Activated CD4-positive, alpha-beta T cell treated with anti-CD3 and anti-CD28 coated beads, Interleukin-2, Interleukin-6, amounts not matched to agents 100 ng/mL and 50 ng/mL, durations not matched to agents 16 hours and 8 hours (primary cell): ENCODE measurements around the gene TFEB.

Experiments used
- DNase-seq: peaks from one replicate; pipeline ENCODE4 v3.0.0-alpha.2; 2020

The TFEB gene

DNA sequence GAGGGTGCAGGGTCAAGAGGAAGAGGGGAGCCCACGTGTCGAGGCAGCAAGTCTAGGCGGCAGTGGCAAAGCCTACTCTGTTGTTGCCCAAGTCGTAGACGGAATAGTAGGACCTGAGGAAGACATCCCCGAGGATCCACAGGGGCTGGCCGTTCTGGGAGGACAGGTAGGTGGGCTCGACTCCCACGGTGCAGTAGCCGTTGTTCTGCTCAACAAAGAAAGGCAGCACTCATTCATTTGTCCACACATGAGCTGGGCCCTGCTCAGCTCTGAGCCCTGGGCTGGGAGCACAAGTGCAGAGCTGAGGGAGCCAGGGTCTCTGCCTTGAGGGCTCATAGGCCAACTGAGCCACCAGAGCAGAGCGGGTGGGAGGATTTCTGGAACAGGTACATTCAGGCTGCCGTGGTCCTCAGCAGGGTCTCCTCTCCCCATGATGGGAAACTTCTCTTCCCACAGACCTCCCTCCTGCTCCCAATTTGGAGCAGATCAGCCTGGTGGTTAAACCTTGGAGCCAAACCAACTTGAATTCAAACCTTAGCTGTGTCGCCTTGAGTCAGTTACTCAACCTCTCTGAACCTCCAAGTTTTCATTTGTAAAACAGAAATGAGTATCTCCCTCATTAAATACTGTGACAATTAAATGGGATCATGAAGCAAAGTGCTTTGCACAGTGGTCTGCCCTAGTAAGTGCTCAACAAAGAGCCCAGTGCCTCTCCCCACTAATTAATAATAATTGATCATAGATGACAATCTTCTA is 1.6 kb upstream of the TFEB start:
- DNase-seq: no peak

DNA sequence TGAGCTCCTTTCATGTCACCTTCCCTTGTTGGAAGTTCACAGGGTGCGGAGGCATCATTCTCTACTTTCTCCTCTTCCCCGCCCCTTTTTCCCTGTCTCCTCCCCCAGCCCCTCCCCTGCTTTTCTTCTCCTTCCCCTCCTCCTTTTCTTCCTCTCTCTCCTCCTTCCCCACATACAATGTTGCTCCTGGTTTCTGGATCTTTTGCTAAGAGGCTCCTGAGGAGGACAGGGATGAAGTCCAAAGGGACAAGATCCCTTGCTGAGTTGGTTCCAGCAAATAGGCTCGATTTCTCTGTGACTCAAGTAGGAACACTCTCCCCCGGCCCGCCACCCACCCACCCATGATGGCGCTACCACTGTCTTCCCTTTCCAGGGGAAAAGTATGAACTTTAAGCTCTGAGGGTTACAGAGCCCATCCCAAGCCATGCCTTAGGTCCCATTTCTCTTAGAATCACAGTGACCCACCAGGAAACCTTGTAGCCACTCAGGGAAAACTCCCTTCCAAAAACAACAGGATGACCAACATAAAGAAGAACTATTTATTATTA is 852 bp upstream of the TFEB start:
- DNase-seq: no peak

DNA sequence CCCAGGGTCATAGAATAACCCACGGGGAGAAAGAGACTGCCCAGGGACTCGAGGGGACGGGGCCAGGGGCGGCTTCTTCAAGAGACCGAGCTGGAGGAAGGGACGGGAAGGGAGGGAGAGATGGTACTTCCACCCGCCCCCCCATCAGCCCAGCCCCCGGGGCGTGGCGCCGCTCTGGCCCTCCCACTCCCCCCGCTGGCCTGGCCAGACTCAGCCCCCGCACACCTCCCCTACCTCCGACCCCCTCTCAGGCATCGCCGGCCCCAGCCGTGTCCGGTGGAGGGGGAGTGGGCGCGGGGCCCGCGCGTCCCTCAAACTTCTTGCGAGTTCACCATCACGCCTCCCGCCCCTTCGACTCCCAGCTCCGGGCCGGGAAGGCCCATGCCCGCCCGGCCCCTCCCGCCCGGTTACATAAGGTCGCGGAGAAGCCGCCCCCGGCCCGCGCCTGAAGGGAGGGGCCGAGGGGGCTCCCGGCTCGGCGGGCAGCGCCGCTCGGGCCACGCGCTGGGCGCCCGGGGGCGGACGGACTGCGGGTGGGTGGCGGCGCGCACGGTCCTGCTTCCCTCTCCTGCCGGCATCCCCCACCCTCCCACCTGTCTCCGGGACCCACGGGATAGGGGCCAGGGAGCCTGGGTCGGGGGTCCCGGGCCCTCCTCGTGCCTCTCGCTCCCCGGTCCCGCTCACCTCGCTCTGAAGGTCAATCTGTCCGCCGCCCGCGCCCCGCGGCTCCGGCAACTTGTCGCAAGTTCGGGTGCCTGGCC is 562 bp downstream of the TFEB start:
- peak; percentile 79 for DNase-seq

DNA sequence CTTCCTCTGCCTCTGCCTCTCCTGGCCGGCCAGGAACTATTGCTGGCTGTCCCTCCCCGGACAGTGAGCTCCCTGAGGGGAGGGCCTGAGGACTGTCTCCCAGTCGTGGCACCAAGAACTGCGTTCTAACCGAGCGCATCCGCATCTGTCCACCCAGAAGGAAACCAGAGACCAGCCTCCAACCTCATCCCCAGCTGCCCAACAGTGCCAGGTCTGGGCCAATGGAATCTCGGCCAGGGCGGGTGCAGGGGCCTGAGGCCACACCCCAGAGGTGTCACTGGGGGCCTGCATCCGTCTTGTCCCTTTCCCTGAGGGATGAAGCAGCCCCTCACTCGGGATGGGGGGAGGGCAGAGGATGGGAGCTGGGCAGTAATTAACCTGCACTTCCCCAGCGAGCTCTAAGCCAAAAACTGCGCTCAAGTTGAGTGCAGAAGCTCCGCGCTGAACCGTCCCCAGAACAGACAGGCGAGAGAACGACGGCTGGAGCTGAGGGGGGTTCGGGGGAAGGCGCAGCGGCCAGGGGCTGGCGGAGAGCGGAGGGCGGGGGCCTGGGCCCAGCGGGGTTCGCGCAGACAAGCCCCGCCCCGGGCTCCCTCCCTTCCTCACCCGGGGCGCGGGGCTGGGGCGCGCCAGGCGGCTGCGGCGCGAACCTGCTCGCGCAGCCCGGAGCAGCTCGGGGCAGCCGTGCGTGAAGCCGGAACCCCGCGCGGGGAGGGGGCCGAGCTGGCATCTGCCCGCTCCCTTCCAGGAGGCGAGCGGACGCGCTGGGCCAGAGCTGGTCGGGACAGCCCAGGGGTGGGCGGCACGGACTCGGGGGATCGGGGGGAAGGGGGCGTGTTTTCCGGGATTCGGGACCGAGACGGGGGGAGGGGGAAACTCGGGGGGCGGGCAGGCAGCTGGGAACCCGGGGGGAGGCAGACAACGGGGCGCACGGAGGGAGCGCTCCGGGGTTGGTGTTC is 1.4 kb downstream of the TFEB start:
- peak; percentile 58 for DNase-seq

DNA sequence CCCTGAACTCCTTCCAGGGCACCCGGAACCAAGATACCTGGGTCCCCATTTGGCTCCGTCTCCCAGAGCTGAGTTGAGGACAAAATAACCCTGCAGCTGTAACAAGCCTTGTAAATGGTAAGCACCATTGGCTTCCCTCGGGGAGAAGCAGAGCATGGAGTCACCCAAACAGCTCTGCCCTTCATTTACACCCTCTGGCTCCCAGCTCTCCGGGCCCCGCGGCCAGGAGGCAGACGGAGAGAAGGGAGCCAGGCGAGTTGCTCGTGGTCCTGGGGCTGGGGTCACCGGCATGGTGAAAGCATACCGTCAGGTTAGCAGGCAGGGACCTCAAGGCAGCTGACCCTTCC is 2.1 kb downstream of the TFEB start:
- DNase-seq: no peak

DNA sequence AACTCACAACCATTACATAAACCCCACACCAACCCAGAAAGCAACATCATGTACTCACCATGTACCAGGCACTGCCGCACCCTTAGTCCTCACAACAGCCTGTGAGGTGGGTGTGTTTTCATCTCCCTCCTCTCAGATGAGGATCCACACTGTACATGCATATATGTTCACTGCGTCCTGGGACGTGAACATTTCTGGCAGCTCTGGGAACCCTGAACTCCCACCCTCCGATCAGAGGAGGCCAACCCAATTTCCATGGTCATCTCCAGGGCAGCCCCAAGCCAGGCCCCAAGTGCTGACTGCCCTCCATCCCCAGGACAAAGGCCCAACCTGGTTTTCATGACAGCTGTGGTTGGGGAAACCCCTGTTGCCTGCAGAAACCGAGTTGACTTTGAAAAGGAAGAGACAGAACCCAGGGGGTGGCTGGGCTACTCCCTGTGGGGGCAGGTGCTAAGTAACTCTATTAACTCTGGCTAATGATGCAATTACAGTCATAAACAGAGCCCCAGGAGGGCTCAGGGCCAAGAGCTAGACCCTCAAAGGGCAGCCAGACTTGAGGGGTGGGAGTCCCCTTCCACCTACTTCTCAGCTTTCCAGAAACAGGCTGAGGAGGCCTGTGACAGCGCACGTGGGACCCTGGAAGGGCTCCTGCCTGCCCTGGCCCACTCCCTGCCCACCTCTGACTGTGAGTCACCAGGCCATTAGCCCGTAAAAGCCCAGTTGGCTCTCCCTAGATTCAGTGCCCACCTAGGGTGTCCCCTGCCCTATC is 2.6 kb downstream of the TFEB start:
- DNase-seq: peak; percentile 72

DNA sequence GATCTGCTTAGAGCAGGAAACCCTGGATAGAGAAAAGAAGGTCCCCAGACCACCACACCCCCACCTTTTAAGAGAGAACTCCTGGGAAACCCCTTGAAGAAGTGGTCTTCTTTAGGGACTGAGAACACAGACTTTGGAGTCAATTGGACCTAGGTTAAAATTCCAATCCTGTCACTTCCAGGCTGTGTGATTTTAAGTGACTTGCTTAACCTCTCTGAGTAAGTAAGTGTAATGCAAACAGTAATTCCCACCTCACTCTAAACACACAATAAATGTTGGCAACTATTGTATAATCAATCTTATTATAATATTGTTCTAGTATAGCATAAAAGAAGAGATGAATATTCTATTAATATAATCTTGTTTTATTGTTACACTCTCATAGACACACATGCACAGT is 3.3 kb downstream of the TFEB start:
- DNase-seq: no peak

DNA sequence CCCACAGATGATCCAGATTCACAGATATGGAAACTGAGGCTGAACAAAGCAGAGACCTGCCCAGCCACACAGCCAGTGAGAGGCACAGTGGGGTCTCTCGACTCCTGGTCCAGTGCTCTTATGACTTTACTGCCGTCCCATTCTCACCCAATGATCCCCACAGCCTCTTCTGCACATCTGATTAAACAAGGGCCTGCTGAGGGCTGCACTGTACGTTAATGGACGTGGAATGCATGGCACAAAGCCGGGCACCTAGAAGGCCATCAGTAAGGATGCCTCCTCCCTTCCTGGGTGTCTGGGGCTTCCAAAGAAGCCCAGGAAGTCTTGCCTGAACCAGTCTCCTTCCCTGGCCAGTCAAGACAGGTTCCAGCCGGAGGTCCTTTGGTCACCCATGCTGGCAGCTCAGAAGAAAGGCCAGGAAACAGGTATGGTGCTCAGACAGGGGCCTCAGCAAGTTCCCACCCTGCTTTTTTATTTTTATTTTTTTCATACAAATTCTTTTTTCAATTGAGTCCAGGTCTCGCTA is 3.8 kb downstream of the TFEB start:
- no peak for DNase-seq

DNA sequence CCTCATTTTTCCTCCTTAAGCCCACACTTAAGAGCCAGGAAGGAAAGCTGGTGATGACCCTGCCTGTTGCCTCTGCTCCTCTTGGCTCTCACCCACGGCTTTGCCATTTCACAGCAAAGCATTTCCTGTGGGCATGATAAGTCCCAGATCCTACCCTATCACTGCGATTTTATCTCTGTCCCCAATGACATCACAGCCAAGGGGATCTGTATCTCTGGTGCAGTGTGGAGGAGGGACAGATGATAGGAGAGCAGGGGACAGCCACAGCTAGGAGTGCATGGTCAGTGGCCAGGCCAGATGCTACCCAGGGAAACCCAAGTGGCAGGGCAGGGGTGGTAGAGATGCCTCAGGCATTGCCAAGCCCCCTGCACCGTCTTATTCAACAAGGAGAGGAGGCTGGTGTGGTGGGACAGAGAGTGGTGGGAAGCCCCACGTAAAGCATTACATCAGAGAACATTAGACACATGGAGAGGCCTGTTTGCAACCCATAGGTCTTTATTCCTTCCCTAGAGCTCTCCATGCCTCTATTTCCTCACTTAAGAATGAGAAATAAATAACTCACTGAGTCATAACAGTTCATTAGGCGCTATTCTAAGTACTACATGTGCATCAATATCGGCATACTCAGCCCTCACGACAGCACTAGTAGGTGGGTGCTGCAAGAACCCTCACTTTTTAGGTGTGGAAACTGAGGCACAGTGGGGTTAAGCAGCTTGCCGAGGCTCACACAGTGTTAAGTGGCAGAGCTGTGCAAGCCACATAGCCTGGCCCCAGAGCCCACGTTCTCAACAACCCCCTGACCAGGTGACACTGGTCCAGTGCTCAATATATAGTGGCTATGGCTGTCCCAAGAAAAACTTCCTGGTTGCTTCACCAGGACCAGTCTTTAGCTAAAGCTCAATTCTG is 4.6 kb downstream of the TFEB start:
- DNase-seq: peak; percentile 27

DNA sequence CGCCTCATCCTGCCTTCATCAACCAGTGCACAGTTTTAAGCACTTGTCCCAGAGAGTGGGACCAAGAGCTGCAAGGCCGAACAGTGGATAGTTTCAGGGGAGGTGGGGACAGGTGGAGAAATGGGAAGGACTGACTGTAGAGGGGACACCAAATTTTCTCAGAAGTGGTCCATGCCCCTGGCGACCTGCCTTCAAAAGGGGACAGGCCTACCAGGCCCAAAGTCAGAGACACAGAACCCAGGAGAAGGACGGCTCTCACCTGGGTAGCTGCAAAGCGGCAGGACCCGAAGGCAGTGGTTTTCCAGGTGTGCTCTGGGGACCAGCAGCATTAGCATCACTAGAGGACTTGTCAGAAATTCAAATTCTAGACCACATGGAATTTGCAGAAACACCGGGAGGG is 5.8 kb downstream of the TFEB start:
- no peak for DNase-seq

DNA sequence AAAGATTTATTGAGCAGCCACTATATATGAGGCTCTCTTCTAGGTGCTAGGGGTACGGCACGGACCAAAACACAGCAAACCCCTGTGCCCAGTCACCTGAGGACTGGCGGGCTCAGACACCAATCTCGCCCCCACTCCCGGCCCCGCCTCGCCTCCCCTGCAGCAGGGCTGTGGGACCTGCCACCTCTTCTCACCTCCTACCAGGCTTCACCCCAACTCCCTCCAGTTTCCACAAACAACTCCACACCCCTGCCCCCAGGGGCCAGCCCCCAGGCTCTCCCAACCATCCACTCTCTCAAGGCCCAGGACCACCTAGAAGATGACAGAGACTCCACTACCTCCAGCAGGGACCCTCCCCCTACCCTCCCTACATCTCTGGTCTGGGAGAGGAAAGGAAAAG is 6.5 kb downstream of the TFEB start:
- DNase-seq: no peak

DNA sequence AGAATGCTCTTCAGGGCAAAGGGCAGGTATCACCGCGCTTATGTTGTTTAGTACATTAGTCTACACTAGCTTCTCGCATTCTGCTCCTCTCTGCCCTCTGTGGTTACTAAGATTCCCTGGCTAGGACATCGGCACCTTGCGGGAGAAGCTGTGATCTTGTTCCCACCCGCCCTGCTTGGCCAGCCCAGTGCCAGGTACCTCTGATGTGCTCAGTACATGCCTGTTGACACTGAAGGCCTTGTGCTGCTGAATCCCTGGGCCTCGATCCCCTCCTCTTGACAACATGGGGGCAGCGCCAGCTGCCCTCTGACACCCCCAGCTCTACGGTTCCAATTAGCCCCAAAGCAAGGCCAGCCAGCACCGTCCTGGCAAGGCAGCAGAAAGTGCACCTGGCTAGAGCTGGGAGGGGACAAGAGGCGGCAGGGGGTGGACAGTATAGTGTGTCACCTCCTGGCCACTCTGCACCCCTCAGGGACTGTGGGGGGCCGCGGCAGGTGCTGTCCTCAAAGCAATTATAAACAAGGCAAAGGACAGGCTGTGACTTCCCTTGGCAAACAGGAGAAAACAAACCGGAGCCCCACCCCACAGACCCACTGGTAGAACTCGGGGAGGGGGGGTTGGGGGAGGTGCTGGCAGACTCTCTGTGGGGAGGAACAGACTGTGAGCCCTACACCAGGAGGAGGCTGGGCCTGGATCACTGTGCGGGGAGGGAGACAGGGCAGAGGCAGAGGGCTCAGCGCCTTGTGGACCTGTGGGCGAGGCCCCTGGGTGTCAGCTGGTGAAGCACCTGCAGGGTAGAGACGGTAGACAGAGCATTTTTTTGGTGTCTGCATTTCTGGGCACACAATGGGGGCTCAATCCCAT is 7.1 kb downstream of the TFEB start:
- DNase-seq: no peak

DNA sequence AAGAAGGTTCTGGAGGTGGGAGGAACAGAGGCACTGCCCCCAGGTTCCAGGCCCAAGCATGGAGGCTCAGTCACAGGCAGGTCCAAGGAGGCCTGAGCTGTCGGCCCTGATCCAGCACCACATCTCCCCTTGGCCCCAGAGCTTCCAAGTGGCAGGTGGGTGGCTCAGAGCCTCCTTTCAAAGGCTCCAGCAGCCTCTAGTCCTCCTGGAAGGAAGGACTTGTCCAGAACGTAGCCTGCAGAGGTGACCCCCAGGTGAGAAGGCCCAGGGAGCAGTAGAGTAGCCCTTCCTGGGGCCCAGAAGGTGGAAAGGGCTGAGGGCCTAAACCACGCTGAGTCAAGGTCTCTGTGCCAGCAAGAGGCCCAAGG is 7.7 kb downstream of the TFEB start:
- DNase-seq: no peak

DNA sequence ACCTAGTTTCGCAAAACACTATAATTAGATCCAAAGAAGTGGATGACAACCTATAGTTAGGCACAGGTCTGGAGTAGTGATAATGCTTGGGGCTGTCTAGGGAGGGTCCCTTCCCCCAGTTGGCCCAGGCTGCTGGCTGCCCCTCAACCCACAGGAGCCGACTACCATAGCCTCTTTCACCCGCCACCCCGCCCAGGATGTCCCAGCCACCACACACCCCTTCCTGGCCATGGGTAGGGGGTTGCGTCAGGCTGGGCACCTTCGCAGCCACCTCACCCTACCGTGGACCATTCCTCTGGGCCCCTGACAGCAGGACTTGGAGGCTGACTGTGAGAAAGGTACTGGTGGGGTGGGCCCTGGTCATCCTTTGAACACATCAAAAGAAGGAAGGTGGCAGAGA is 8.5 kb downstream of the TFEB start:
- DNase-seq: no peak

DNA sequence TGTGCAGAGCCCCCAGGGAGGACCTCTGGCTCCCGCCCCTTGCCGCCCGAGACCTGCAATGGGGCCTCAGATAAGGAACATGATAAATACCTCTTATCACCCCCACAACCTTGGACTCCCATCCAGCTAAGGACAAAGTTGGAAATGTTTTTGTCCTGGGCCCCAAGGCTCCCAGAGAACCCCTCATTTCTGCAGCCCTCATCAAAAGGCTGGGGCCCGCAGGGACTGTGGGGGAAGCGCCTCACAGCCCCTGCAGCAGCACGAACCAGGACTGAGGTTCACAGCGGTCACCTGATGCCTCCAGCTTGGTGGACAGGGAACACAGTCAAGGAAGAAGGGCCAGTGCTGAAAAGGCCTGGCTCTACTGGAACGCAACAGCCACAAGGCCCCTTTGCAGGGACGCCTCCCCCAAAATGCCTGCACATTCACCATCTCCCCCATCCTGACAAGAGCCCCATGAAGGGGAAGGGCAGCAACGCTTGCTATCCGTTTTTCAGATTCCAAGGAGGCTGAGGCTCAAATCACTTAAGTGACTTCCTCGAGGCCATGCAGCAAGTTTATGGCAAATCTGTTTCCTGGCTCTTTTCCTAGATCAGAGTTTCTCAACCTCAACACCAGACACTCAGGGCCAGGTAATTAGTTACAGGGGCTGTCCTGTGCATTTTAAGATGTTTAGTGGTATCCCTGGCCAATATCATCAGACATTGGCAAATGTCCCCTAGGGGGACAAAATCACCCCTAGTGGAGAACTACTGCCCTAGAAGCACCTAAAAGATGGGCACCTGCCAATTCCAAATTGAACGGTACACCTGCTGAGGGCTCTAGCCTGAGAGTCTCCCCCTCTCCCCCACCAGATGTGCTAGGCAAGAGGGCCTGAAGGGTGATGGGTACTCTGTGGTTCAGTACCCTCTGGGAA is 10.6 kb downstream of the TFEB start:
- no peak for DNase-seq

DNA sequence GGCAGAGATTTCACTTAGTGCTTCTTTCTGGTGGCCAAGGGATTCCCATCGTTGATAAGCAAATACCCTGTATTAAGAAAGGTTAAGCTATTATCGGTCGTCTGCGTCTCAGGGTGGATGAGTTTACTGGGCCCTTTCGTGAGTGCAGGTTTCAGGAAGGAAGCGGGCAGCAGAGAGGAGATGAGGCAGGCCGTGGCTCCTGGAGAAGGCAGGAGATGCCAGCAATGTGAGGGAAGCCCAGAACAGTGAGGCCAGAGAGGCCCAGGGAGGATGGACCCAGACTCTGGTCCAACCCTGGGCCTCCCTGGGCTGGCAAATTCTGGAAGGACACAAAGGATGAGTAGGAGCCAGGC is 11.2 kb downstream of the TFEB start:
- DNase-seq: no peak

DNA sequence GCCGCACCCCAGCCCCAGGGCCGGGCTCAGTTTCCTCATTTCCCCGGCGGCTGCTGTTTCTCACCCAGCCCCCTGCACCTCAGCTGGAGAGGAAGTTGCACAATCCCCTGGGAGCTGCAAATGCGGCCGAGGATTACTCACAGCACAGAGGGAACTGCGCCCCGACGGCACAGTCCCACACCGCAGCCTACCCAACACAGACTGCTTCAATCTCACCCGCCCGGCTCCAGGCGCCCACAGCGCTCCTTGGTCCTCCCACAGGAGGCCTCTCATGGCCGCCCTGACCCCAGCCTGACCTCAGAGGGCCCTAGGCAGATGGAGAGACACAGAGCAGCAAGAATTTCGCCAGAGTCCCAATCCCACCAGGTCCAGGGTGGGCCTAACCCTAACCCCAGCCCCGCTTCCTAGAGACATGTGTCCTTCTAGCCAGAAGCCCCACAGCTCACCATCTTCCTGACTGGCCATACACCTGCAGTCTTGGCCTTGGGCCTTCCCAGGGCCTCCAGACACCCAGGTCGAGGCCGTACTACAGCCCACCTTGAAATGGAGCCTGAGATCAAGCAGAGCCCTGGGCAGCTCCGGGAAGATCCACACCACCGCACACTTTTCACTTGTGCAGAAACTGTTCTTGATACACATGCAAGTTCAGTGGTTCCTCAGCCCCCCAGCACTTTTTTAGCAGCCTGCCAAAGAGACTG is 11.7 kb downstream of the TFEB start:
- DNase-seq: no peak

DNA sequence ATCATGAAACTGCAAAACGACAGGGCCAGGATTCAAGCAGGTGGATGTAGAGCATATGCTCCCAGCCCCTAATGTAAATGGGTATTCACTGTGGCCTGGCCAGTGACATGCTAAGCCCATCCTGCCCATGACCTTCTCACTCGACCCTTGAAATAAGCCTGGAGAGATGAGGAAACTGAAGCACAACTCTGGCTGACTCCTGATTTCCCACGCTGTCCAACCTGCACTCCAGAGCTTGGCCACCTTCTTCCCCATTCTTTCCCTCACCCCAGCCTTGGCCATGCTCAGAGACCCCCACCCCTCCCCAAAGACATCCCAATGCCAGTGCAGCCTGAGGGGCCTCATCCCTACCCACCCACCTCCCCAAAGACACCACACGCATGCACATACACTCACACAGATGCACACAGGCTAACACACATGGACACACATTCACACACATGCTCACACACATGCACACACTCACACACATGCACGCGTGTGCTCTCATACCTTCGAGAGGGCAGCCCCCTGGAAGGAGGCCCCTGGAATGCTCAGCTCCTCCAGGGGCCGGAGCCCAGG is 12.4 kb downstream of the TFEB start:
- DNase-seq: no peak
